ENCODE data around the gene GFI1. TPM values are rescaled to one million over a fixed set of nuclear protein-coding genes. Genes with fewer than 3 reads are reported as not detected.

GFI1 gene
- total and polyA plus RNA-seq, 12 donors = 0.11 to 0.93 (median 0.32) TPM; not detected in 1

GRCh38 chr1:92482665-92483609 is 3.8 kb downstream of the GFI1 start:
- Histone ChIP-seq H3K4me1 (replicated peaks in 1 of 2) (peaks cover 44 to 49% of the 10 kb centered on the region in 2 donors), H3K9me3 (replicated peaks in 1 of 3) (no peaks in the 10 kb centered on the region), H3K27ac (no peak overlapping the region), H3K27me3 (peaks cover 65% of the 10 kb centered on the region), H3K4me3 (peak overlapping the region in 1 of 4 donors; percentile 62), H3K36me3 (replicated peaks in 1 of 2) (no peaks in the 10 kb centered on the region)
- TF ChIP-seq CTCF (IDR thresholded peaks at IDR 0.05) = no peak
- no peak for TF ChIP-seq POLR2A (IDR thresholded peaks at IDR 0.05)
- WGBS, 4 donors = 2 to 4% (median 3%) methylated on average over 29 to 62 of the region's 62 CpGs
- DNase-seq = no peak
- intact Hi-C loops (cut with DNase I) = no loop called here

- Histone ChIP-seq H3K4me1 (replicated peaks in 1 of 2) (peaks cover 44 to 49% of the 10 kb centered on the region in 2 donors), H3K9me3 (replicated peaks in 1 of 3) (no peaks in the 10 kb centered on the region), H3K4me3 (peak overlapping the region in 1 of 4 donors; percentile 62), H3K36me3 (replicated peaks in 1 of 2) (no peaks in the 10 kb centered on the region), H3K27ac (no peak overlapping the region), H3K27me3 (peaks cover 65% of the 10 kb centered on the region)
- no peak for TF ChIP-seq POLR2A (IDR thresholded peaks at IDR 0.05)
- no peak for TF ChIP-seq CTCF (IDR thresholded peaks at IDR 0.05)
- 9 to 23% (median 12%) methylated on average over 8 to 39 of the region's 39 CpGs for WGBS, 4 donors
- DNase-seq = peak in 1 of 7 donors; percentile 16
- intact Hi-C loops (cut with DNase I) = no loop called here
Measured at GRCh38 chr1:92481971-92482664, 4.6 kb downstream of the GFI1 start.

- WGBS, 4 donors = 41 to 46% (median 44%) methylated on average over 12 of the region's 12 CpGs
- H3K27me3 ChIP-seq = peaks cover 60% of the 10 kb centered on the region
Measured at GRCh38 chr1:92481599-92481925, 5.2 kb downstream of the GFI1 start.

More at GRCh38 chr1:92481599-92481925, 5.2 kb downstream of the GFI1 start:
- intact Hi-C loops (cut with DNase I) = no loop called here
- no peak for DNase-seq
- Histone ChIP-seq H3K4me1 (replicated peaks in 1 of 2) (peaks cover 44 to 47% of the 10 kb centered on the region in 2 donors), H3K9me3 (replicated peaks in 1 of 3) (no peaks in the 10 kb centered on the region), H3K27ac (no peak overlapping the region), H3K36me3 (replicated peaks in 1 of 2) (no peaks in the 10 kb centered on the region), H3K4me3 (no peak overlapping the region)
- TF ChIP-seq CTCF (IDR thresholded peaks at IDR 0.05) = no peak
- TF ChIP-seq POLR2A (IDR thresholded peaks at IDR 0.05) = no peak

Data from adrenal gland (tissue), 12 donors.